HG03575 (cell line): Measurements from ENCODE around the gene CTNND2.

ENCODE experiments used
- ATAC-seq: cut with Tn5 transposase; IDR thresholded peaks from one replicate; pipeline ENCODE4 v1.9.1; 2021; ENCODE audit not compliant: unreplicated experiment, insufficient number of reproducible peaks, low FRiP score; ENCODE audit errors: extremely low read depth

CTNND2 gene

GRCh38 chr5:11509793-11510192 is 394.5 kb downstream of the CTNND2 start:
- no peak for ATAC-seq

- ATAC-seq = no peak
Observed at GRCh38 chr5:11507156-11507910, 396.9 kb downstream of the CTNND2 start.

DNA sequence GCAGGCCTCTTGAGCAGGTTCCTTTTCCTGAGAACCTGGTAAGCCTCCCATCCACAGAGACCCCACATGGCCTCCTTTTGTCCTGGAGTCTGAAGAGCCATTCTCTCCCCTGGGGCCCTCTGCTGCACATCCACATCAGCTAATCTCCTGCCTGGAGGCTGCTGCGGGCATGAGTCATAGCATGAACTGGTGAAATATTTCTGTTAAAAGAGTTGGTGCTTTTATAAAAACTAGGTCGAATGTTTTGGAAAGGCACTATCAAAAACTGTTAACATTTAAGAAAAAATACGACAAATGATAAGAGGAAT is 399.4 kb downstream of the CTNND2 start:
- no peak for ATAC-seq

DNA sequence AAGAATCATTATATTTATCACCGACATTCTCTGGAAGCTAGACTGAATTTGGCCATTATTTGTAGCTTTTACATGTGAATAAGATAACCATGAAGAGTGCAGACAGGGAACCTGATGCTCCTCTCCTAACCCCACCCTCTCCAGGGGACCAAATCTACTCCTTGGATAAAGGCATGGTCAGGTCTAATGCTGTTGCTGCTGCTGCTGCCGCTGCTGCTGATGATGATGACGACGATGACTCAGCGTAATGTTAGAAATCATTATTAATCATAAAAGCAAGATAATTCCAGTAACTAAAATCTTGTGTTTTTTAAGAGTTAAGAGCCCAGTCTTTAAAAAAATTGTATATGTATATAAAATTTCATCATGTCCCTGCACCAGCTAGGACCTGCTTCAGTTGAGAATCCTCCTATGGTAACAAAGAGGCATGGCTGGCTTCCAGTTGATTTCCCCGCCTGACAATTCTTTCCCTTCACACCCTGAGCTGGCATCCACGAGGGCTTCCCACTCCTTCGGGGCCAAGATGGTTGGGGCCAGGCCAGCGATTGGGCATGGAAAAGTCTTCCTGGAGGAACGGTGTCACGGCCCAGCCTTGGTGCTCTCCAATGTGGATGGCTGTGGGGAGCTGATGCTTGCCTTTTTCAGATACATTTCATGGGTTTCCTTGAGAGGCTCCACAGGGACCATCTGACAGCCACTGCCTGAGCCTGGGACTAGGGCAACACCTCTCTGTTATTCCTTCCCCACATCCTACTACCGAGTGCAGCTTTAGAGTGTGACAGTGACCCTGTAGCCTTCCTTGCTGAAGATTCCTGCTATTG is 400.0 kb downstream of the CTNND2 start:
- no peak for ATAC-seq

GRCh38 chr5:11502783-11503182 is 401.5 kb downstream of the CTNND2 start:
- no peak for ATAC-seq

DNA sequence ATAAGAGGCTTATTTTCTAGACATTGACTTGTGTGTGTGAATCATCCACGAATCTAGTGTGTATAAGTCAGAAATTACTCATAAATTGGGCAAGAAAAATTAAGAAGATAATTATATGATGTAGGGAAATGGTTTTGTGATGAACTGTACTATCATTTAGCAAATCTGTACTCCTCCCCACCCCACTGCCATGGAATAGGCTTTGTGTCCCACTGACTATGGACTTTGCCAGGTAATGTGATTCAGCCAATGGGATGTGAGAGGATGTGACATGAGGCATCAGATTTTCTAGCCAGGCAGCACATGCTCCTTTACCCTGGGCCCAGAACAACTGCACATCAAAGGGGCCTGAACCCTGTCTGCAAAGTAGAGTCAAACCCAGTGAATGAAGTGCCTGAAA is 406.6 kb downstream of the CTNND2 start:
- no peak for ATAC-seq

- ATAC-seq = no peak
Observed at GRCh38 chr5:11496137-11496719, 408.0 kb downstream of the CTNND2 start.

DNA sequence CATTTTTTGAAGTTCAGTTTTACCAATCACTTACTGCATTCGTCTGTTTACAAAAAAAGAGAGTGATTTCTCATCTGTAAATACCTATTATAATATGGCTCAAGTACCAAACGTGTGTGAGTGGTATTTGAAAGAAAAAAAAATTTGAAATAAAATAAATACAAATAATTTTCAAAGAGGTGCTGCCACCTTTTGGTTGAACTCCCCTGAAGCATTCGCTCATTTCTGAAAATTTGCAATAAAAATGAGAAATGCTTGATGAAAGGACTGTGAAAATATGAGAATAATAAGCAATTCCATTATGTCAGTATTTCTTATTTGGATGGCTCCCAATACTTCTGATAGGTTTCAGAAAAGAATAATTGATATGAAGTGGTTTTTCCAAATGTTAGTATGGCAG is 409.9 kb downstream of the CTNND2 start:
- ATAC-seq = no peak

DNA sequence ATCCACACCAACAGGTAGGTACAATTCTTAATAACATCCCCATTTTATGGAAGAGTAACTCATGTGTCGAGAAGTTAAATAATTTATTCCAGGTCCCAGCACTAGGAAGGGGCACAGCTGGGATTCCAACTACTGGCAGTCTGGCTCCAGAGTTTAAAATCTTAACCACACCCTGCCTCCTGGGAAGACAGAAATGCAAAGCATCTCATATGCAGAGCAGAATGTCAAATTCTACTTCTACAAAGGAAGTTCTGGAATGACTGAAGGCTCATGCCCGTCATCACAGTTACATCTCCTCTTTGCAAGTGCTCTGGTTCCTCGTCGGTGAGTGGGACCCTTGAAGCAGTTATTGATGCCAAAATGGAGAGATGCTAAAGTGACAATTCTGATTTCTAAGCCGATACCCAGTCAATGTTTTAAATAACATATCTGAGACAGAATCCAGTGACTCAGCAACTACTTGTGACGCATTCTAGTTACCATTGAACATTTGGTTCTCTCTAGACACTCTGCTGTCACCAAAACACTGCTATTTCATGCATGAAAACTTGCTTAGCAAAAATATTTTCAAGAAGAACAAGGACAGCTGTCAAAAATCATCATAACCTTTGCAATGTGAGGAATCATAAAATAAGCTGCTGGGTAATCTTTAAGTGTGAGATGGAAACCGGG is 412.7 kb downstream of the CTNND2 start:
- no peak for ATAC-seq

GRCh38 chr5:11483630-11484029 is 420.6 kb downstream of the CTNND2 start:
- ATAC-seq = no peak

DNA sequence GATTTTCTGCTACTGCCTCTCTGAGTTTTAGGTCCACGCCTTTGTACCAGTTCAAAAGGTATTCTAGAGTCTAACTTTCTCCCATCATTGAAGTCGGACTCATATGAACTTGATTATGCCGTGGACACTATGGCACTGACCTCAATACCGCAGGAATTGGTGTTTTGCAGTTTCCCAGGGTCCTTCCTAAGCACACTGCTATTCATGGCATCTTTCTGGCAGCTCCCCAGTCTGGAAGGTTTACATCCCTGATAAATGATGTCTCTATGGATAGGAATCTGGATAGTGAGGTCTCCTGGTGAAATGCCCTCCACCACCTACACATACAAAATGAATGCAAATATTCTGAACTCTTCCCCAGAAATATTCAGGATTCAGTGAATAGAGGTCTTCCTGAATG is 422.2 kb downstream of the CTNND2 start:
- no peak for ATAC-seq

GRCh38 chr5:11477786-11478185 is 426.5 kb downstream of the CTNND2 start:
- no peak for ATAC-seq

DNA sequence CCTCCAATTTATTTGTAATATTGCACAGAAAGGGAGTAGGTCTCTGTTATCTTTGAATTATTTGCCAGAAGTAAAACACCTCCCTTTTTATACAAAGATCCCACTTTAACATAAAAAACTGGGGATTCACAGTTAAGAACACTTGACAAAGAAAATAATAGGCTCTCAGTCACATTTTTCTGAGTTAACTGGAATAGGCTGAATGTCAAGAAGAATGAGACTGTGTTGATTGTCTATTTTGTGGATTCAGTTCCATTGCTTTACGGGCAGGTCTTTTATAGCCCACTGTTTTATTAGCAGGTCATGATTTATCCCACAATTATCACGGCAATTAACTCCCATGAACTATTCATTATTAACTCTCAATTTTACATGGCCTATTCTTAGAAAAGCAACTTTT is 427.4 kb downstream of the CTNND2 start:
- no peak for ATAC-seq

DNA sequence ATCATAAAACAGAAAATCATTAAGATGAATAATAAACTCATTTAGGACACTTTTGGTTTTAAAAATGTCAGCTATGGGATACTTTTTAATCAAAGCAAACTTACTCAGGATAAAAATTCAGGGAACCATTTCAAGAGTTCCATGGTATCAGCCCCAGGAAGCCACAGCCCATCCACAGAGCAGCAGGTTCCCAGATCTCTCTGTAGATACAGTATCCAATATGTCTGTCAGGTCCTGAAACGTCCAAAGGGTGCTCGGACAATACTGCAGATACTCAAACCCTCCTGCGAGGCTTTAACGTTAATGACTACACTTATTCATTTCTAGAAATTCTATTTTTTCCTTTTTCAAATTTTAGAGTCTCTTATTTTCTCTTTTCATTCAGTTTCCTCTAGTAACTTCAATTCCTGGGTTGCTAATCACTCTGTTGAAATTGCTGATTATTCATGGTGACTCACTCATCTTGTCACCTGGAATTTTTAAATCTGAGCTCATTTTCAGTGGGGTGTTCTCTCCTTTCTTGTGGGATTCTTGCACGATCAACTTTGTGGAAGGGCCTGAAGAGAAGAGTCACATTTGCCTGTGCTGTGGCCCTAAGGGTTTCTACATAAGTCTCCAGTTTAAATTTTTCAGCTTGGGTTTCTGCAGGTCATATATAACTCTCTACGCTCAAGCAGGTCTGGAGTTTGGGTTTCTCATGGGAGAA is 435.8 kb downstream of the CTNND2 start:
- no peak for ATAC-seq

DNA sequence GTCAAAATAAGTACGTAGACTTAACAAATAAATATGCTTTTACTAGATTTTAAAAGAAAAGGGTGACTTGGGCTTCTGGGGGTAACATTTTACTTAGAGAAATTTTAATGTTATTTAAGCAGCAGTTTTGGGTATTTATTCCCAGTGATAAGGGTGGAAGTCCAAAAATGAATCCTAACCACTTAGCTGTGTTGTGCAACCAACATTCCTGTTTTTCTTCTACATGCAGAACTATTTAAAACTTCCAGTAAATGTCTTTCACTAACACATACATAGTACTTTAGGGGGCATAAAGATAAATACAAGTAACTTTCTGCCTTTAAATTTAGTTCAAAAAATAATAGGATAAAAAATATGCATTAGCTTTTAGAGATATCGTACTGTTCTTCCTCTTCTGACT is 436.7 kb downstream of the CTNND2 start:
- no peak for ATAC-seq

DNA sequence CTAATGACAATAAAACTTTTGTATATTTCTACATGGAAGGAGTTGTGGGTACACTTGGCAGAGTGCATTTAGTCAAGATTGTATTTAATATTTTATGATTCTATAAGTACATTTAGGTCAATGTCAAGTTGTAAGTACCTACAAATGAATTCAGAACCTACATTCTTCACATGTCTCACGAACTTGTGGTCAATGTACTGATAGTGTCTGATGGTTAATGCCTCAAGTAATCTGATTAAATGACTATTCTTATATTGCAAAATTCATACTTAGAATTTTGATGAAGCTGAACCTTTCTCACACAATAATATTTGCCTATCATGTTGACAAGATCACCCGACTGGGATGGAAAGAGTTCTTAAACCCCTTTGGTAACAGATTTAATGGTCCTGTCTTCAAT is 444.5 kb downstream of the CTNND2 start:
- no peak for ATAC-seq

- no peak for ATAC-seq
Observed at GRCh38 chr5:11455505-11455904, 448.7 kb downstream of the CTNND2 start.

DNA sequence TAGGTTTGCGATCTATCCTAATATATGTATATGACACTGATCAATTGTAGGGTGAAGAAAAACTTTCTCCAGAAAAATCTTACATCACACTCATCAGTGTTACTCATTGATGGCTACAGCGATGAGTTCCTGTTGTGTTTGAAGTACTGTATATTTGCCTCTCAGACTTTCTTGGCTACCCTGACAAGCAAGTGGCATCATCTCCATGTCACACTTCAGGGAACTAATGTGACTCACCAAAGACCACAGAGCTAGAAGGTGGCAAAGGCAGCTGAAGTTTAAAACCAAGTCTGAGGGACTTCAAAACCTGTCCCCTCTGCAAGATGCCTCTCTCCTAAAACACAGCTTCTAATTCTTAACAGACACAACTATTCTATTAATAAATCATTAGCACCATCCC is 451.4 kb downstream of the CTNND2 start:
- ATAC-seq = no peak

- no peak for ATAC-seq
Observed at GRCh38 chr5:11449966-11450365, 454.3 kb downstream of the CTNND2 start.
